Measurements from ENCODE around the gene DENND1A.
"Not testable (repeated sequence)": the region's sequence is repeated elsewhere in the genome, so short reads cannot be mapped to it uniquely, and the experiment has no call there.

DENND1A gene

GRCh38 chr9:123929870-123930831 is at the start of gene DENND1A:
Gene DENND1A (minus strand): TSS chr9:123930126. CDS start chr9:123929905, 221 bp downstream.
- peak; percentile 53 to 89 for DNase-seq

DNA sequence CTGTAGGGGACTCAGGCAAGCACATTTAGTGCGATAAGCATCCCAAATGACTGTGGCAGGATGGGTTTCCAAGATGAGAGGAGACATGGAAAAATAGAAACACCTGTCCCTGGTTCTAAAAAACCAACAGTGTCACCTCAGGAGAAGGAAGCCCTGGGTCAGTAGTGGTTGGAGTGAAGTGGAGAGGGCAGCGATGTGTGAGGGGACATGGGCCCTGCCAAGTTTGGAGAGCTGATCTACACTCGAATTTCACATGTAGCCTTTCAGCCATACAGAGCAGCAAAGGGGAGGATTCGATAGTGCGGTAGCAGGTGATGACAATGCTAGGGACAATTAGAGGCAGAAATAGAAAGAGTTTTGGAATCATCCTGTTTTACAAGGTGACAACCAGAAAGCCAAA is 49.1 kb upstream of the DENND1A start:
- DNase-seq, result no peak

- DNase-seq, result not testable (repeated sequence)
These were observed 46.7 kb upstream of the DENND1A start for GRCh38 chr9:123976579-123976978.

DNA sequence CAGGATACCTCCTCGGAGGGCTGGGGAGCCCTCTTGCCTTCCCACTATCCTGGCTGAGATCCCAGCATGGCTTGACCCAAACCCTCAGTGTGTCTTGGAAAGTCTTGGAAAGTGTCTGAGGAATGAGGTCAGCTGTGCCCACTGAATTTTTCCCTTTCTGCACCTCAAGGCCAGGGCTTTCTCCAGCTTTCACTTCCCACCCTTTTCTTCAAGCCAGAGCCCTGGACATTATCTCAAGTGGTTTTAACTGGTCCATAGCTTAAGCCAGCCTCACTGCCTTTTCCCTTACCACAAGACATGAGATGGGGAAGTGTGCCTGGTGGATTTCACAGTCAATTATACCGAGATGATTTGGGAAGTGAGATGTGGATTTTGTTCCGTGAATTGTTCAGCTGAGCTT is 45.9 kb upstream of the DENND1A start:
- DNase-seq, result no peak

DNA sequence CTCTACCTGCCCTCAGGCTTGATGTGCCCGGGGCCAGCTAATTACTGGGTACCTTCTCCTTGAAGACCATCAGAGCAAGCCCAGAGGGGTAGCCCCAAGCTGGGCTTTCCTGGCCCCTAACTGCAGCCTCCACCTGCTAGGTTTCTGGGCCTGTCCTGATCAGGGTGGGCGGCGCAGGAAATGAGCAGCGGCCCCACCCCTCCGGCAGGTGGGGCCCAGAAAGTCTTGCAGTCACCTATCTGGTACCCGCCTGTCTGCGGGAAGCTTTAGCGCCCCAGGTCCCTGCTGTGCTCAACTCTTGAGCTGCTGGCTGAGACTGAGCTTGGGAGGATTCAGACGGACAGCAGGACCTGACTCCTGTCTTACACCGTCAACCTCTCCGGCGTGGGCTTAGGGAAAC is 44.5 kb upstream of the DENND1A start:
- DNase-seq, result no peak

GRCh38 chr9:123973590-123974223 is 43.8 kb upstream of the DENND1A start:
- no peak for DNase-seq

- no peak for DNase-seq
These were observed 42.7 kb upstream of the DENND1A start for GRCh38 chr9:123972618-123973017.

GRCh38 chr9:123967323-123967722 is 37.4 kb upstream of the DENND1A start:
- DNase-seq, result no peak

DNA sequence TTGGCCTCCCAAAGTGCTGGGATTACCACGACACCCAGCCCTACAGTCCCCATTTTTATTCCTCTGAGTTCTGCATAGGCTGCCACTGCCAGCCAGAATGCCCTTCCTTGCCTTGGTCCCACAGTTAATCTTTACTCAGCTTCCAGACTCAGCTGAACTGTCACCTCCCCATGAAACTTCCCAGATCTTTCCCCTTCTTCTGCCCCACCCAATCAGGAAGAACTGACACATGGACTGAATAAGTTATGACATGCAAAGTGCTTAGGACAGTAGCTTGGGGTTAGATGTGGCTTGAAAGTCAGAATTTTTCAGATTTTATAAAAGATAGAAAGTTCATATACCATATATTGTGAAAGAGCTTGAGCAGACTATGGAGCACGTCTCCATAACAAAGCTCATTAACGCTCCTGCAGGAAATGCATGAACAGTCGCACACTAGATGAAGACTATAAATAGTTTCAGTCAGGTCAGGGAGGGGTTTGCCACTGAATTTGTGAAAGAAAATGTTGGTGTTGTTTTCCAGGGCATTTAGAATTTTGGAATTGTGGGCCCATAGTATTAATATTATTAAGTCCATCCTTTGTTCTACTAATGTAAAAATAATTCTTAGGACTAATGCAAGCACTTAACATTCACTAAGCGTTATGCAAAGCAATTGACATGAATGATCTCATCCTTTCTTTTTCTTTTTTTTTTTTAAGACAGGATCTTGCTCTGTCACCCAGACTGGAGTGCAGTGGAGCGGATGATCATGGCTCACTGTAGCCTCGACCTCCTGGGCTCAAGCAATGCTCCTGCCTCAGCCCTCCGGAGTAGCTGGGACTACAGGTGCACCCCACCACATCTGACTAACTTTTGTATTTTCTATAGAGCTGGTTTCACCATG is 36.1 kb upstream of the DENND1A start:
- peak in 1 of 2 experiments; percentile 6 for DNase-seq

DNA sequence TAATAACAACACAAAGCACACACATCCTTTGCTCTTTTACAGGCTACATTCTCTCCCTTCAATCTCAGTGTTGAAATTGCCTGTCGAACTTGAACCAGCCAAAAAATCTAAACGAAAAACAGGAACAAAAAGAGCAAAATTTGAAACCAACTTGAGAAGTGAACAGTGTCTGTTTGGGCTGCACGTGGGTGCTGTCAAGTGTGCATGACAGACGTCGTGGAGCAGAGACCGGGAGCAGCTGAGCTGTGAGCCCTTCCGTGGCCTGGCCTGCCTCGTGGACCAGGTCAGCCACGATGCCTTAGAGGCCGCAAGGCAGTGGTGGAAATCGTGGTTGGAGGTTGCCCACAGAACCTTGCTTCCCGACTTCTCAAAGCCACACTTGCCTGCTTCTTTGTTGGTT is 34.8 kb upstream of the DENND1A start:
- no peak for DNase-seq

DNA sequence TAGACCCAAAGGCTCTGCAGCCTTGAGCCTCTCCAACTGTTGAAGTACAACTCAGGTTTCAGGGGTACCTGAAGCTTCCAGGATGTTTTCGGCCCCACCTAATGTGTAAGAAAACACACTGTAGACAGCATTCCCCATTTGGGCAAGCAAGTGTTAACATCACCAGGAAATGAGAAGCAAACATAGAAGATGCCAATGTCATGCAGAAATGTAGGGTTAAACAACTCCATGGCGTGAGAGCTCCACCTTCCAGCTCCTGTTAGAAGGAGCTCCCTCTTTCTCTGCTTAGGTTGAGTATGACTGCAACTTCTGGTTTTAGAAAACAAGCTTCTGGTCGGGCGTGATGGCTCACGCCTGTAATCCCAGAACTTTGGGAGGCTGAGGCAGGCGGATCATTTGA is 31.0 kb upstream of the DENND1A start:
- no peak for DNase-seq

GRCh38 chr9:123960366-123960765 is 30.4 kb upstream of the DENND1A start:
- DNase-seq, result no peak

DNA sequence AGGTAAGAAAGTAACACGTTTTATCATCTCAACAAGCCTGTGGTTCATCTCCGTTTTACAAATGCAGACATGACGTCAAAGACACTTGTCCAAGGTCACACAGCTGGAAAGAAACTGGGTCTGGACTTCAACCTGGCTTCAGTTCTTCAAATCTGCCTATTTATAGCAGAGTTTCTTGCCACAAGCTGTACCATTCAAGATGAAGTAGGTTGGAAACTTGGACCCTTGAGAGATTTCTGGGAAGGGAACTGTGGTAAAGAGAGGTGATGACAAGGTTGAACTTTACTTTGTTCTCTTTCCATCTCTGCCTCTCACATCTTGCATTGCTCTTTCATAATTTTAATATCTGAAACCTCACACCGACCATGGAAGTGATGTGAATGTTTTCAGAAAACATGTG is 29.9 kb upstream of the DENND1A start:
- no peak for DNase-seq

DNA sequence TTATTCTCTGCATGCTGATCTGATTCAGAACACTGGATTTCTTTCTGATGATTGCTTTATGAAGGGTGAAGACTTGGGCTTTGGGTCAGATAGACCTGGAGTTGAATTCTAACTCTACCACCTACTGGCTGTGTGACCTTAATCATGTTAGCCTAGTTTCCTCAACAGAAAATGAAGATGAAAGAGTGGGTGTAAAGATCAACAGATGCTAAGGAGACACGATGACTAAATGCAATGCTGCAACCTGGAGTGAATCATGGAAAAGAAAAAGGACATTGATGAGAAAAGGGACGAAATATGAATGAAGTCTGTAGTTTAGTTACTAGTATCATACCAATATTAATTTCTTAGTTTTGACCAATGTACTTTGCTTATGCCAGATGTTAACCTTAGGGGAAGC is 27.8 kb upstream of the DENND1A start:
- DNase-seq, result no peak

GRCh38 chr9:123957168-123957721 is 27.3 kb upstream of the DENND1A start:
- DNase-seq, result no peak

DNA sequence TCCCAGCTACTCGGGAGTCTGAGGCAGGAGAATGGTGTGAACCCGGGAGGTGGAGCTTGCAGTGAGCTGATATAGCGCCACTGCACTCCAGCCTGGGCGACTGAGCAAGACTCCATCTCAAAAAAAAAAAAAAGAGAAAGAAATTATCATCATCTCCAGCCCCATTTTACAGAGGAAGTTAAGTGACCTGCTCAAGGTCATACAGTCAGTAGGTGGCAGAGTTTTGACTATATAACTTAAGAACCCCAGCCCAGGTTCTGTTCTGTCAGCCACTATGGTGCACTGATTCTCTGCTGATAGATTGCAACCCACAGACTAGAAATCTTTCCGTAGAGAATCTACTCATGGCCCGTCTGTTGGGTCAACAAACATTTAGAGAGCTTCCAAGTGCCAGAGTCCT is 25.7 kb upstream of the DENND1A start:
- DNase-seq, result no peak

DNA sequence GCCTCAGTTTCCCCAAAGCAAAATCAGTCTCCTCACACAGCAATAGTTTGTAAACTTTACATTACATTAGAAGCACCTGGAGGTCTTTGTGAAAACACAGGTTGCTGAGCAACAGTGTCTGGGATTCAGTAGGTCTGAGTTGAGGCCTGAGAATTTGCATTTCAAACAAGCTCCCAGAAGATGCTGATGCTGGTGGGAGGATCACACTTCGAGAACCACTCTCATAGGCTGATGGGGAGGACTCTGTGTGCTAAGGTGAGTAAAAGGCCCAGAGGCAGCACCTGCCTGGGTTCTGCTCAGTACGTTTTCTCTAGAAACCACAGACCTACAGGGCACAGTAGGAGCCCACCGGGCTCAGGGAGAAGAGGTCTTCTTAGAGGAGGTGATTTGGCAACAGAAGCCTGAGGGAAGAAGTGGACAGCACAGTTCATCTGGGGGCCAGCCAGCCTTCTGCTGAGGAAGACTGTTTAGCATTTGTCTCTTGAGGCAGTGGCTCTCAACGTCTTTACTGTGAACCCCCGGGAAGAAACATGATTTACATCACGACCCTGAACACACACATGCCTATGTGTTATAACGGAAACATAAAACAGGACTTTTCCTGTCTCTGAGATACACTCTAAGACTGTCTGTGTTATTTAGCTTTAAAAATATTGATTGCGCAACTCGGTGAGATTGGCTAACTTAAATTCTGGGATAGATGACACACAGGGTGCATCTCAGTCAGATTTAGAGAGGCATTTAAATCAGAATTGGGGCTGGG is 24.8 kb upstream of the DENND1A start:
- peak; percentile 68 to 77 for DNase-seq

DNA sequence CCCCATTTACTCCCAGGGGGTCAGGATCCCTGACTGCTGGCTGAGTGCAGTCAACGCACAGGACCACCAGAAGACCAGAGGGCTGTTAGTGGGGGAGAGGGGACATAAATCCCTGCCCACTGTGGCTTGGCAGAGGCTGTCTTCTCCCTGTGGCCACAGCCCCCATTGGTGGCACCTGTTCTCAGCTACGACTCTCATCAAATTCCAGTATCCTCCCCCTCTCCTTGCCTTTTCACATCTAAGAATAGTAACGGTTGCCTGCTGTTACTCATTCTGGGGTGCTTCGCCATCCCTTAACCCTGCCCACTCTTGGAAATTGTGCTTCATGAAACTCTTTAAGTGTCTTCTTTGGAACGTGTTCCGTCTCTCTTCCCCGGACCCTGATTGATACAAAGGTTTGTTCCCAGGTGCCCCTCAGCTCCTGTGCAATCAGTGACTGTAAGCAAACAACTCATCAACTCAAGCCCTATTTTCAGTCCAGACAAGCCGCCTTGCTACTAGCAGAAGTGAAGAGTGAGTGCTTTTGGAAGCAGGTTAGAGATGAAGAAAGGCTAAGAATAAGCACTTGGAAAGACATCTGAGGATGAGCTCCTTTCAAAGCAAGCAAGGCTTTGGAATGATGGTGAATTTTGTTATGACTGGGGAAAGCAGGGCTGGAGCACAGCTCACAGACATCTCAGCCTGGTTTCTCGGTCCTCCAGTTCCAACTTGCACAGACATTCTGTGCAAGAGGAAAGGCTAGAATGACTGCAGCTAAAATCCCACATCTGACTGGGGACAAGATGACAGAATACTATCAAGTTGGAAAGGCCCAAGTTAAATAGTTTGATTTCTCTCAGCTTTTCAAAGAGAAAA is 22.9 kb upstream of the DENND1A start:
- DNase-seq, result no peak

GRCh38 chr9:123948286-123948685 is 18.4 kb upstream of the DENND1A start:
- no peak for DNase-seq

- DNase-seq, result no peak
These were observed 17.4 kb upstream of the DENND1A start for GRCh38 chr9:123947326-123947725.
